Transverse colon (tissue), 4 donors: ENCODE data around the gene AMOTL2. TPM values are rescaled to one million over a fixed set of nuclear protein-coding genes. Genes with fewer than 3 reads are reported as not detected.
A peak's percentile ranks its signal among the peaks of the same experiment; 100 is the strongest.

Source experiments
- DNase-seq: peaks from one replicate; pipeline ENCODE4 v3.0.0-alpha.2; 2019
- H3K27ac ChIP-seq, 4 donors: fragments of 200-600 bp; sonication (generic); 2 replicates each; pipeline ENCODE4 v1.5.1; 2016 to 2018; ENCODE audit warnings: inconsistent platforms in 4 of 4
- H3K27me3 ChIP-seq: fragments of 200-600 bp; sonication (generic); 2 replicates; pipeline ENCODE4 v1.5.1; 2017; ENCODE audit warnings: inconsistent platforms
- H3K36me3 ChIP-seq, 4 donors: fragments of 200-600 bp; sonication (generic); 2 replicates each; pipeline ENCODE4 v1.5.1; 2017 to 2019; ENCODE audit warnings: inconsistent platforms in 4 of 4
- H3K4me1 ChIP-seq, 4 donors: fragments of 200-600 bp; sonication (generic); 2 replicates each; pipeline ENCODE4 v1.5.1; 2017 to 2020; ENCODE audit warnings: inconsistent platforms in 4 of 4
- H3K4me3 ChIP-seq, 4 donors: fragments of 200-600 bp; sonication (generic); 1 replicate in 1 of 4; 2 replicates in 3 of 4; pipeline versions ENCODE4 v1.5.1 to v1.6.1; 2017 to 2019; ENCODE audit warnings: inconsistent platforms in 4 of 4
- H3K9me3 ChIP-seq, 2 donors: fragments of 200-600 bp; sonication (generic); 2 replicates each; pipeline ENCODE4 v1.5.1; 2017 to 2019; ENCODE audit warnings: inconsistent platforms in 2 of 2
- EP300 ChIP-seq: sonication (generic); formaldehyde crosslinking; IDR thresholded peaks from one replicate; pipeline ENCODE4 v1.6.1; 2017; ENCODE audit warnings: antibody characterized with exemption, low read depth
- POLR2A ChIP-seq: fragments of 450-650 bp; IDR thresholded peaks from one replicate; pipeline ENCODE4 v1.6.1; 2016; ENCODE audit warnings: antibody characterized with exemption, mild to moderate bottlenecking, moderate library complexity
- POLR2AphosphoS5 ChIP-seq, 3 donors: sonication (generic); formaldehyde crosslinking; IDR thresholded peaks; one replicate each; pipeline ENCODE4 v1.6.1; 2016; ENCODE audit warnings: antibody characterized with exemption in 3 of 3
- WGBS, 2 donors: methylation state at CpG; one replicate each; pipeline ENCODE4 v1.1.5; 2018; ENCODE audit warnings: low coverage in 1 of 2; 5-methylcytosine and 5-hydroxymethylcytosine counted together
- in situ Hi-C, 4 donors: fragments of 200-750 bp; cut with MboI; loops; one replicate each; pipeline versions ENCODE4 v1.15.0 to v1.15.1; 2017; ENCODE audit warnings: low sequenced_read_pairs in 3 of 4, low pct_ligation_motif_present in 1 of 4, low pct_unique_long_range_greater_than_20kb in 1 of 4
- intact Hi-C: fragments of 100-400 bp; cut with DNase I; formaldehyde crosslinking; loops from one replicate; pipeline ENCODE4 v1.15.1; 2023; ENCODE audit warnings: low total_unique reads
- total RNA-seq, 4 donors: library from RNA; depleted of rRNA; stranded (reverse); fragments of >200 nt; gene quantifications; one replicate each; pipeline ENCODE4 v1.1.0, GENCODE V29; 2016
- TF ChIP-seq, protein P1 (sequence below), 5 experiments: fragments of 200-600 bp in 3 of 5; fragments of 450-650 bp in 2 of 5; sonication (generic) in 3 of 5; IDR thresholded peaks; 1 replicate in 2 of 5; 2 replicates in 3 of 5; pipeline ENCODE4 v1.5.1; 2016 to 2017; ENCODE audit warnings: antibody characterized with exemption in 5 of 5, inconsistent platforms in 3 of 5, mild to moderate bottlenecking in 2 of 5, moderate library complexity in 1 of 5

The AMOTL2 gene
- total RNA-seq, 4 donors from 2014 or later, result 14.5 to 50.9 (median 23.8) TPM

DNA sequence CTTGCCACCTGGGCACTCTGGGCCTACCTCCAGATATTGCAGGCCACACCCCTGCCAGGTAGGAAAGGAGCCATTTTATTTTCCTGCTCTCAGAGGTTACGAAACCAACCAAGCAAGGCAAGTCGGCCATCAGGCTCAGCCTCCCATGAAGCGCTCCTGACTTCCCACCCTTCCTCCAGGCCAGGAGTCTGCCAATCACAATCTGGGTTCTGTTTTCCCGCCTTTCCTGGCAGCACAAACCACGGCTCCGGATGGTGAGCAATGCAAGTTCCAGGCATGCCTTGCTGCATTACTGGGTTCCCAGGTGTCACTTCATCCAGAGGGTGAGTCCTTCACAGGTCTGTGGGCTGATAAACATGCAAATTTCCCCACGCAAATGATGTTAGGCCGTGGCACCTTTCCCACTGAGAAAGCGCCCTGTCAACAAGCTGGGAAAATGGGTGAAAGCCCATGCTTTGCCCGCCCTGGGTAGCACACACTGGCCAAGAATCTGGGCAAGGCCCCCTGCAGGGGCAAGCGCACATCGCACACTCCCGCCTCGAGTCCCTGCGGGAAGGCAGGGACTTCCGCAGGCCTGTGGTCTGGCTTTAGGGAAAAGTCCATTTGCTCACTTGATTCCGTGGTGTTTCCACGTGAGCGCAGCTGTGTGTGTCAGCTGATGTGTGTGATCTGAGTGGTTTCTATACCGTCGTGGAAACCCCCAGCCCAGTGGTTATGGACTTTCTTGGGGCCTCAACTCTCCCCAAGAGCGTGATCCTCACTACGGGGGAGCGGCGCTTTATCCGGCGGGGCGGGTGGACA, 62.0 kb downstream of the AMOTL2 start:
- Histone ChIP-seq H3K27ac (peak overlapping the region; percentile 77 to 87 (median 82)), H3K27me3 (no peaks in the 10 kb centered on the region), H3K4me3 (peak overlapping the region in 2 of 4 donors; percentile 30 to 52), H3K36me3 (no peaks in the 10 kb centered on the region), H3K4me1 (peaks cover 16 to 65% (median 40%) of the 10 kb centered on the region in 4 donors), H3K9me3 (no peaks in the 10 kb centered on the region)
- in situ Hi-C loops, result loop anchor here in 2 of 4 donors (5.0 to 10.0 kb wide), 2 partner anchors 53 to 65 kb away; no protein-coding TSS in a partner anchor
- intact Hi-C loops, result loop anchor here (5.0 kb wide), 1 partner anchor 60 kb away; the partner anchor contains the start of gene AMOTL2
- no peak for DNase-seq
- TF ChIP-seq POLR2AphosphoS5 (IDR thresholded peaks at IDR 0.05) (no peak), POLR2A (no peak), EP300 (no peak)
- TF ChIP-seq, protein P1, sequence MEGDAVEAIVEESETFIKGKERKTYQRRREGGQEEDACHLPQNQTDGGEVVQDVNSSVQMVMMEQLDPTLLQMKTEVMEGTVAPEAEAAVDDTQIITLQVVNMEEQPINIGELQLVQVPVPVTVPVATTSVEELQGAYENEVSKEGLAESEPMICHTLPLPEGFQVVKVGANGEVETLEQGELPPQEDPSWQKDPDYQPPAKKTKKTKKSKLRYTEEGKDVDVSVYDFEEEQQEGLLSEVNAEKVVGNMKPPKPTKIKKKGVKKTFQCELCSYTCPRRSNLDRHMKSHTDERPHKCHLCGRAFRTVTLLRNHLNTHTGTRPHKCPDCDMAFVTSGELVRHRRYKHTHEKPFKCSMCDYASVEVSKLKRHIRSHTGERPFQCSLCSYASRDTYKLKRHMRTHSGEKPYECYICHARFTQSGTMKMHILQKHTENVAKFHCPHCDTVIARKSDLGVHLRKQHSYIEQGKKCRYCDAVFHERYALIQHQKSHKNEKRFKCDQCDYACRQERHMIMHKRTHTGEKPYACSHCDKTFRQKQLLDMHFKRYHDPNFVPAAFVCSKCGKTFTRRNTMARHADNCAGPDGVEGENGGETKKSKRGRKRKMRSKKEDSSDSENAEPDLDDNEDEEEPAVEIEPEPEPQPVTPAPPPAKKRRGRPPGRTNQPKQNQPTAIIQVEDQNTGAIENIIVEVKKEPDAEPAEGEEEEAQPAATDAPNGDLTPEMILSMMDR (IDR thresholded peaks at IDR 0.05), result no peak
- 86% methylated on average over 28 of the region's 28 CpGs; no CpG with 5 or more reads in 1 of the 2 donors for WGBS, 2 donors

DNA sequence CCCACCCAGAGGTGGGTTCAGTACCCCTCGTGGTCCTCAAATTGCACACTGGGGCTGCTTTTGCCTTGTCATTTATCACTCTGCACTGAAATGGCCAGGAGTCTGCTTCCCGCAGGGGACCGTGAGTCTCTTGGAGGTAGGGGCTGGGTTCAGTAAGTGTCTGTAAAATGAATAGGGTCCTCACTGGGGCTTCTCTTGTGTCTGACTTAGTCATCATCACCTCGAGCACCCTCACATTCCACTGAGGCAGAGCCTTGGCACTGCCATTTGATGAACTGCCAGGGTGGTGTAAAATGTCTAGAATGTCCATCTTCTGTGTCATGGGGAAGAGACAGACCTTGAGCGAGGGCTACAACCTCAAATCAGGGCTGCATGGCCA, 62.6 kb downstream of the AMOTL2 start:
- WGBS, 2 donors, result 85% methylated on average over 5 of the region's 5 CpGs; no CpG with 5 or more reads in 1 of the 2 donors
- in situ Hi-C loops, result loop anchor here in 2 of 4 donors (5.0 to 10.0 kb wide), 2 partner anchors 53 to 66 kb away; no protein-coding TSS in a partner anchor

DNA sequence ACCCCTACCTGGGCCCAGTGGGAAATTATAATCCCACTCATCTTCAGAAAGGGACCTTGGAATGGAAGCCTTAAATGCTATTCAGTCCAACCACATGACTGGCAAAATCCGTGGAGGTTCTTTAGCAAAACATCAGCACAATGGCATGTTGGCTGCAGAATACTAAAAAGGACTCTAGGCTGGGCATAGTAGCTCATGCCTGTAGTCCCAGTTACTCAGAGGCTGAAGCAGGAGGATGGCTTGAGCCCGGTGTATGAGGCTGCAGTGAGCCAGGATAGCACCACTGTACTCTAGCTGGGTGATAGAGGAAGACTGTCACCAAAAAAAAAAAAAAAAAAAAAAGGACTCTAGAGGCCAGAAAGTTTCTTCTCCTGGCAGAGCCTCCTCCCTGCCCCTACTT, 63.0 kb downstream of the AMOTL2 start:
- 71% methylated on average over 2 of the region's 2 CpGs; no CpG with 5 or more reads in 1 of the 2 donors for WGBS, 2 donors
- H3K4me3 ChIP-seq, result no peak overlapping the region
- intact Hi-C loops (loop anchor here (5.0 kb wide), 1 partner anchor 61 kb away; the partner anchor contains the start of gene AMOTL2), in situ Hi-C loops (loop anchor here in 2 of 4 donors (5.0 to 10.0 kb wide), 2 partner anchors 54 to 66 kb away; no protein-coding TSS in a partner anchor)
- DNase-seq, result no peak
- peaks cover 16 to 65% (median 40%) of the 10 kb centered on the region in 4 donors for H3K4me1 ChIP-seq
- TF ChIP-seq EP300, result no peak
- TF ChIP-seq POLR2AphosphoS5 (IDR thresholded peaks at IDR 0.05), result no peak
- TF ChIP-seq, protein P1 (IDR thresholded peaks at IDR 0.05), result no peak
- TF ChIP-seq POLR2A, result no peak
- H3K27me3 ChIP-seq, result no peaks in the 10 kb centered on the region
- peak overlapping the region; percentile 77 to 87 (median 82) for H3K27ac ChIP-seq
- H3K36me3 ChIP-seq, result no peaks in the 10 kb centered on the region
- no peaks in the 10 kb centered on the region for H3K9me3 ChIP-seq

More for the DNA sequence above, 62.6 kb downstream of the AMOTL2 start:
- no peaks in the 10 kb centered on the region for H3K36me3 ChIP-seq
- H3K9me3 ChIP-seq, result no peaks in the 10 kb centered on the region
- no peak overlapping the region for H3K4me3 ChIP-seq
- TF ChIP-seq POLR2A (no peak), POLR2AphosphoS5 (IDR thresholded peaks at IDR 0.05) (no peak), EP300 (no peak)
- TF ChIP-seq, protein P1 (IDR thresholded peaks at IDR 0.05), result no peak
- no peak for DNase-seq
- no peaks in the 10 kb centered on the region for H3K27me3 ChIP-seq
- intact Hi-C loops, result loop anchor here (5.0 kb wide), 1 partner anchor 61 kb away; the partner anchor contains the start of gene AMOTL2
- peaks cover 16 to 65% (median 40%) of the 10 kb centered on the region in 4 donors for H3K4me1 ChIP-seq
- H3K27ac ChIP-seq, result peak overlapping the region; percentile 77 to 87 (median 82)
